GM10266 (cell line): ENCODE results near the gene AFF2.

ENCODE experiments used
- DNase-seq: peaks from one replicate; pipeline ENCODE4 v3.0.0; 2012; ENCODE audit errors: extremely low spot score
- TF ChIP-seq, protein P1 (sequence below): IDR thresholded peaks from 2 replicates; pipeline ENCODE4 v1.5.1; 2012; ENCODE audit warnings: mild to moderate bottlenecking, low read depth; ENCODE audit not compliant: control insufficient read depth, insufficient read depth; ENCODE audit errors: missing control alignments

AFF2 gene

DNA sequence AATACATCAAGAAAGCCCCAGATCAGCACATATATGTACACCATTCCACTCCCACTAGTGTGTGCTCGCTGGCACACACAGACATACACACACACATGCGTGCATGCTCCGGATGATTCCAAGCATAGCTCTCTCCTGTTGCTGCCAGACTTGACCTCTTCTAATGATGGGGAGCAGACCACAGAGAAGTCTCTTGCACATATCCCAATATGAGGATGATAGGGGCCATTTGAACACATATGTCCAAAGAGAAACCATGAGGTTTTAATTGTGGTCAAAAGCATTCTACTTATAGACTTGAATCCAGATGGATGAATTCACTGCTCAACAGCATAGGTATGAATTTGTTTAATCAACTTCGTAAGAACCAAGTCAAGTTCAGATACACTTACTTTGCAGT lies 214.9 kb downstream of the AFF2 start:
- no peak for DNase-seq
- TF ChIP-seq, protein P1, sequence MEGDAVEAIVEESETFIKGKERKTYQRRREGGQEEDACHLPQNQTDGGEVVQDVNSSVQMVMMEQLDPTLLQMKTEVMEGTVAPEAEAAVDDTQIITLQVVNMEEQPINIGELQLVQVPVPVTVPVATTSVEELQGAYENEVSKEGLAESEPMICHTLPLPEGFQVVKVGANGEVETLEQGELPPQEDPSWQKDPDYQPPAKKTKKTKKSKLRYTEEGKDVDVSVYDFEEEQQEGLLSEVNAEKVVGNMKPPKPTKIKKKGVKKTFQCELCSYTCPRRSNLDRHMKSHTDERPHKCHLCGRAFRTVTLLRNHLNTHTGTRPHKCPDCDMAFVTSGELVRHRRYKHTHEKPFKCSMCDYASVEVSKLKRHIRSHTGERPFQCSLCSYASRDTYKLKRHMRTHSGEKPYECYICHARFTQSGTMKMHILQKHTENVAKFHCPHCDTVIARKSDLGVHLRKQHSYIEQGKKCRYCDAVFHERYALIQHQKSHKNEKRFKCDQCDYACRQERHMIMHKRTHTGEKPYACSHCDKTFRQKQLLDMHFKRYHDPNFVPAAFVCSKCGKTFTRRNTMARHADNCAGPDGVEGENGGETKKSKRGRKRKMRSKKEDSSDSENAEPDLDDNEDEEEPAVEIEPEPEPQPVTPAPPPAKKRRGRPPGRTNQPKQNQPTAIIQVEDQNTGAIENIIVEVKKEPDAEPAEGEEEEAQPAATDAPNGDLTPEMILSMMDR, result no peak

DNA sequence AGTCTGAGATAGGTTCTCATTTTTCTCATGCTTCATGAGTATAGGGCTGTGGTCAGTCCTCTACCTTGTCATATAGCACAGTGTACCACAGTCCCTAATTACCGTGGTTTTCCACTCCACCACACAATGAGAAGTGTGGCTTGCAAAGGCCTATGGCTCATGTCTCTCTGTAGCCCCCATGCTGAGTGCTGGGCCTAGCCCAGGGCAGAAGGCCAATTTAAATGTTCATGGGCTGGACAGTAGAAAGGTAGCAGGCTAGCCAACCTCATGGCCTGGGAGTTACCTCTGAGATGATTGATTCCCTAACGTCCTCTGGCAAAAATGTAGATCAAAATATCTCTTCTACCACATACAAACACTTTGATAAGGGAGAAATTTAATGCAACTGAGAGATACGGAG lies 222.5 kb downstream of the AFF2 start:
- TF ChIP-seq, protein P1, result no peak
- DNase-seq, result no peak

DNA sequence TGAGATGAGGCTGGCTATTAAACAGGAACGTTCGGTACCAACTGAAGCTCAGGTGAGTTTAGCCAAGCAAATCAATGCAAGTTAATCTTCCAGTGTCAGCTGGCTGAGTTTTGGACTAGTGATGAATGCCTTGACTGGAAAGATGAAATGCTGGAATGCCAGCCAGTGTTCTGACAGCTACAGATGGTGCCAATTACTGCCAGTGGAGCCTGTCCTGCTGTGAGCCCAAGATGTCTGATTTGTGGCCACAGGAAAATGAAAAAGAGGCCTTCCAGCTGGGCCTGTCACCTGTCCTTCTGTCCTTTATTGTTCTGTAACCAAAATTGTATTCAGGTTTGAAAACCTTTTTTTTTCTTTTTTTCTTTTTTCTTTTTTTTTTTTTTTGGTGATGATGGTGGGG lies 223.1 kb downstream of the AFF2 start:
- DNase-seq, result no peak
- TF ChIP-seq, protein P1, result no peak

DNA sequence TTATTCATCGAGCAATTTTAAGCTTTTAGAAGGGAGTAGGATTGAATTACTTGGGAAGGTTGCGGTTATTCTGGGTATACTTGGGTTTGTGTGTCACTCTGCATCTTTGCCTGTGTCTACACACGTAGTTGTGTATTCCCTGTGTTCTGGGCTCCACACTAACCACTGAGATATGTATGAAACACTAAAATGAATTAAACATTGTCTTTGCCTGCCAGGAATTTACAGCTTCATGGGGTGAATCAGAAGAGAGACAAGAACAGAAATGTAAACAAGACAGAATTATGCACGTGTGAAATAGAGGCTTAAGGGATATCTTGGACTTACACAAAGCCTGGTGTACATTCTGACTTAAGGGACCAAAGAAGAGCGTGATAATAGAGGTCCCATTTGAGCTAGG lies 228.5 kb downstream of the AFF2 start:
- TF ChIP-seq, protein P1, result no peak
- DNase-seq, result no peak

DNA sequence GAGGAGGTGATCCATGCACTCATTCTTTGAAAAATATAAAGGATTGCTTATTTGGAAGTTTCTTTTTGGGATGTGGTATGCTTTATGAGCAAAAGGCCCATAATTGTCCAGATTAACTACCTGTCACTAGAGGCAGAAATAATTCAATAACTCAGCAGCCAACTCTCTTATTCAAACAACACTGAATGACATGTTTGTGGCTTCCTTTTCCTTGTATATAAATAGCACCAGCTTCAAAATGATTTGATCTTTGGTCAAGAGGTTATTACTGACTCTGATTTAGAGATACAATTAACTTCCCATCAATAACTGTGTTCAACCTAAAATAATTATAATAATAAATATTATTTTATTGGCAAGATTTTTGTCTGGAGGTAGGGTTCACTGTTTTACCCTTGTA lies 232.3 kb downstream of the AFF2 start:
- TF ChIP-seq, protein P1, result no peak
- no peak for DNase-seq

DNA sequence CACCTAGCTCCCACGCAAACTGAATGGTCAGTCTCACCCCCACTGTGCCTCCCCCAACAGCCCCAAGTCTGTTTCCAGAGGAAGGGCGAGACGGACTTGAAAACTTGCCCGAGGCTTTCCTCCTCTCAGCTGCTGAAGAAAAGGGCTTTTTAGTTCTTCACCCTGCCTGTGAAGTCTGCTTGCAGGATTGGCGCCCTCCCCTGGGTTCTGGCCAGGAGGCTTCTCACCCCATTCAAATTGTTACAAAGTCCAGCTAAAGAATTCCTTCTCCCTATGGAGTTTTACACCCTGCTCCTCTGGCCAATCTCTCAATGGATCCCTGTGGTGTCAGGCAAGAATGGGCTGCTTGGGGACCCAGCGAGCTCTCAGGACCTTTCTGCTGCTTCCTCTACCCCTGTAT lies 241.0 kb downstream of the AFF2 start:
- DNase-seq, result no peak
- TF ChIP-seq, protein P1, result no peak

DNA sequence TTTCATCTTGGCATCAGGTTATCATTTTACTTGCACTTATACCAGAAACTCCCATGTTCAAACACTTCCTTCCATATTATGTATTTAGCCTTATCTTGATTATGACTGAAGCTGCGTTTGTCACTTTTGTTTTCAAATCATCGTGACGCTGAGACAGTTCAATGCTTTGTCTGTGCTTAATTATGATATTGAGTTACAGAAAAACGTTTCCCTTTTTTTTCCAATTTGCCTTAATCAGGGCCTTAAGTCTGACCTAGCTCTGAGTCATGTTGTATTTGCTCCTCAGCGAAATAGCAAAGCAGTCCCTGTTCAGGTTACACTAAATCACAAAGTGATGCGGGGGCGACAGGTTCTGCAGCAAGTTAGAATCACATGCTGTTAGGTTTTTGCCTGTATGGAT lies 254.7 kb downstream of the AFF2 start:
- no peak for DNase-seq
- TF ChIP-seq, protein P1, result no peak
